ENCODE data around the gene STAMBPL1.
"Not testable (repeated sequence)": the region's sequence is repeated elsewhere in the genome, so short reads cannot be mapped to it uniquely, and the experiment has no call there.

The STAMBPL1 gene

DNA sequence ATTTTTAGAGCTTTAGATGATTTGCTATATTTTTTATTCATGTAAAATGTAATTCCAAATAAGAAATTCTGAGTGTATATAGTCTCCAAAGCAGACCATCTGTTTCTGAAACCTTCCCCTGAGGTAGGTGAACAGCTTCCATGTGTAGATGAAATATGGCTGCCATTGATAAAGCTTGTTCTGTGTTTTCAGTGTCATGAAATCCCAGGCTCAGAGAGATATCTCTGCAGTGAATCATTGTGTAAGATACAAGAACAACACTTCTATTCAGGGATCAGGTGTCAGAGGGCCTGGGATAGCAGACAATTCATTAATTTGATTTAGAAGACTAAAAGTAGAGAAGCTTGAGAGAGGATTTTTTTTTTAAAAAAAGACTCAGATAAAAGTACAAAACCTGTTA lies 43.5 kb downstream of the STAMBPL1 start:
- DNase-seq, result no peak

GRCh38 chr10:88926566-88927415 lies 46.7 kb downstream of the STAMBPL1 start:
- no peak for DNase-seq

- no peak for DNase-seq
These were observed 47.3 kb downstream of the STAMBPL1 start for GRCh38 chr10:88927416-88927690.

DNA sequence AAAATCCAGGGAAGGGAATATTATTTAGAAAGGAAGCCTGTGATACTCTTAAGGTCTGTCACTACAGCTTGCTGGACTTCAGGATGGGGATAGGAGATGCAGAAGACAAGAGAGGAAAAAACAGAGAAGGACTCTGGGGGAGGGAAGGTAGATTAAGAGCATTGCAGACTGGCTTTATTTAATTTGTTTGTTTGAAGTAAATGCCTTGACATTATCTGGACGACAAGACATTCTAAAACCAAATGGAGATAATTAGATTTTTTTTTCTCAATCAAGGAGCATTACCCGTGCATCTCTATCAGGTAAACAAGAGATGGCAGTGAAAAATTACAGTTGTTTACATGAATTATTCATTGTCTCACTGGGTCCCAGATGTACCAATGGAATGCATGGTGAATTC lies 48.2 kb downstream of the STAMBPL1 start:
- no peak for DNase-seq

DNA sequence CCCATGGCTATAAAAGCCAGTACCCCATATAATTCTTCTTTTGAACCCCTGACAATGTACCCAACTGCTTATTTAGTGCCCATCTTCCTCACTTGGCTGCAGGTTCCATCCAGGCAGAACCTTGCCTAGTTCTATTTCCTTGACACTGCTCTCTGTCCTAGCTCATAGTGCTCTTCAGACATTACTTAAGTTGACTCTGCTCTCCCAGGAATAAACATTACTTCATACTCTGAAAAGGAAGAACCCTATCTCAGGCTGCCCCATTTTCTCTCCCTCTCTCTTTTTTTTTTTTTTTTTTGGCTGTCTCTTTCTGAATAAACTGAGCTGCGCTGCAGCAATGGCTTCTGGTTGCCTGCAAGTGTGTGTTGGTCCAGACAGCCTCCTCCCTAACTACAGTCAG lies 51.5 kb downstream of the STAMBPL1 start:
- DNase-seq, result no peak

DNA sequence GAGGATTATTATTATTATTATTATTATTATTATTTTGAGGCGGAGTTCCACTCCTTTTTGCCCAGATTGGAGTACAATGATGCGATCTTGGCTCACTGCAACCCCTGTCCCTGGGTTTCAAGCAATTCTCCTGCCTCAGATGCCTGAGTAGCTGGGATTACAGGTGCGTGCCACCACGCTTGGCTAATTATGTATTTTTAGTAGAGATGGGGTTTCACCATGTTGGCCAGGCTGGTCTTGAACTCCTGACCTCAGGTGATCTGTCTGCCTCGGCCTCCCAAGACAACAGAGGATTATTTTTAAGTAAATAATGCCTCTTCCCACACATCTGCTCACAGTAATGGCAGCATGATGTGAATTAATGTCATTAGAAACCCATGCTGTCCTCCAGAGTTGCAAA lies 52.0 kb downstream of the STAMBPL1 start:
- not testable (repeated sequence) for DNase-seq

GRCh38 chr10:88932539-88933256 lies 52.7 kb downstream of the STAMBPL1 start:
- peak; percentile 54 for DNase-seq

- DNase-seq, result no peak
These were observed 53.5 kb downstream of the STAMBPL1 start for GRCh38 chr10:88933564-88933963.

GRCh38 chr10:88934900-88935672 lies 55.0 kb downstream of the STAMBPL1 start:
- DNase-seq, result peak; percentile 78

GRCh38 chr10:88936656-88937055 lies 56.6 kb downstream of the STAMBPL1 start:
- DNase-seq, result no peak

- DNase-seq, result no peak
These were observed 58.0 kb downstream of the STAMBPL1 start for GRCh38 chr10:88938039-88938438.

GRCh38 chr10:88938938-88939337 lies 58.9 kb downstream of the STAMBPL1 start:
- DNase-seq, result no peak

GRCh38 chr10:88941026-88941425 lies 61.0 kb downstream of the STAMBPL1 start:
- no peak for DNase-seq

GRCh38 chr10:88943778-88944177 lies 63.7 kb downstream of the STAMBPL1 start:
- DNase-seq, result no peak

GRCh38 chr10:88944813-88945212 lies 64.8 kb downstream of the STAMBPL1 start:
- DNase-seq, result no peak

GRCh38 chr10:88946200-88946599 lies 66.2 kb downstream of the STAMBPL1 start:
- no peak for DNase-seq

DNA sequence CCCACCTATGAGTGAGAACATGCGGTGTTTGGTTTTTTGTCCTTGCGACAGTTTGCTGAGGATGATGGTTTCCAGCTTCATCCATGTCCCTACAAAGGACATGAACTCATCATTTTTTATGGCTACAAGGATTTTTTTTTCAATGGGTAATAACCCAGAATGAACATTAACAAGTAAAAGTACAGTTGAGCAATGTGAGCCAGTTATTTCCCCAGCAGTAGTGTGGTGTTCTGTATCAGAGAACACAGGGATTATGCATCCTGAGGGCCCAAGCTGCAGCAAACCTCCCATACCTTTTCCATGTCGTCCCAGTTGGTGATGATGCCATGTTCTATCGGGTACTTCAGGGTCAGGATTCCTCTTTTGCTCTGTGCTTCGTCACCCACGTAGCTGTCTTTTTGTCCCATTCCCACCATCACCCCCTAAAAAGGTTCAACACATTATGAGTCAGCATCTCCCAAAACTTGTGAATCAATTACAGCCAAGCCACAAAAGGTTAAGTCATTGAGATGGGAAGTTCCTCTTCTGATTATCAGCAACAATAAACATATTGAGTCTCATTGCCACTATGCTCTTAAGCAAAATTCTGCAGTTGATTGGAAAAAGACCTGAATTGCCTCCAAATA lies 67.0 kb downstream of the STAMBPL1 start:
- DNase-seq, result no peak

- DNase-seq, result no peak
These were observed 69.0 kb downstream of the STAMBPL1 start for GRCh38 chr10:88949051-88949450.

DNA sequence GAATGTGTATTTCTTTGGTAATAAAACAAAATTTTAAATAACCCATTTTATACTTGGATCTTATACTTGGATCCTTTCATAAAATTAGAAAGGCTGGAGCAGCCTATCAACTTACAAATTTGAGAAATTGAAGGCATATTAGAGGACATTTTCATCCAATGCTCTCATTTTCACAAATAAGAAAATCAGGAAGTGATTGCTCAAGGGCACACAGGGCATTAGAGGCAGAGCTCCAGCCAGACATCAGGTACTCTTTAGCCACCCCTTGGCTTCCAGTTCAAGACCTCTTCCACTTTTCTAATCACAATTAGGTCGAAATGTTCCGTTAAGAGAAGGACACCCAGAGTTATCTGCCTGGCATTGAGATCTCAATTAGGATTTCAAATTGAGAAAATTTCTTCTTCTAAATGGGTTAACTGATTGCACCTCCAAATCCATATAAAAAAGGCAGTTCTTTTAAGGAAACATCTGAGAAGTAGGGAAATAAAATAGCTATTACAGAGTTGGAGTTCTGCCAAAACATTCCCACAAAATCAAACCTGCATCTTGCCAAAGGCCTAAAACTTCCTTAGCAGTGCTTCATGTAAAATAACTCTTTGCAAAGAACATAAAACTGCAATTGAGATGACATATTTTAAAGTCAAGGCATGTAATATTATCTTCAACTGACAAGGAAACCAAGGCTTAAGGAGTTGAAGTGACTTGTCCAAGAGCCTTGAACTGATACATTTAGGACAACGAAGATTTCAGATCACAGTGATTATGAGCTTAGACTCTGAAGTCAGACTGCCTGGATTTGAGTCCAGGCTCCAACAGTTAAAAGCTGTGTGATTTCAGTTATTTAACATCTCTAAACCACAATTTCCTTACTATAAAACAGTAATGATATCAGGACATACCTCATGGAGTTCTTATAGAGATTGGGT lies 70.1 kb downstream of the STAMBPL1 start:
- no peak for DNase-seq

GRCh38 chr10:88952647-88953111 lies 72.6 kb downstream of the STAMBPL1 start, which contains the start of gene ACTA2:
ACTA2 (minus strand) TSS chr10:88952773; CDS start chr10:88948930, 3,843 bp downstream.
- no peak for DNase-seq

DNA sequence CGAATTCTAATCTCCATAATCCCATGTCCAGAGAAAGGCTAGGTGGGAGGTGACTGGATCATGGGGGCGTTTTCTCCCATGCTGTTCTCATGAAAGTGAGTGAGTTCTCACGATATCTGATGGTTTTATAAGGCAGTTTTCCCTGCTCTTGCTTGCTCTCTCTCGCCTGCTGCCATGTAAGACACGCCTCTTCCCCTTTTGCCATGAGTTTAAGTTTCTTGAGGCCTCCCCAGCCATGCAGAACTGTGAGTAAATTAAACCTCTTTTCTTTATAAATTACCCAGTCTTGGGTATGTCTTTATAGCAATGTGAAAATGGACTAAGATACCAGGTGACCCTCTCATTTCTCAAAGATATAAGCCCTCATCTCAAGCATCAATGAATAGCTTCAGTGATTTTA lies 73.6 kb downstream of the STAMBPL1 start:
- DNase-seq, result no peak
